OCI-LY7 (cell line): ENCODE results near the gene ALDH16A1. TPM values are rescaled to one million over a fixed set of nuclear protein-coding genes. Genes with fewer than 3 reads are reported as not detected.

Source experiments
- BruUV-seq: library from RNA; stranded (reverse); fragments of 400-500 nt; replicated peaks from 2 replicates; lab custom pipeline; 2021; lab: Mats Ljungman, UMichigan
- CTCF ChIA-PET: fragments of 300-600 bp; sonication (Branson Sonifier 250); formaldehyde crosslinking; loops from one replicate; lab custom pipeline; 2022; ENCODE audit warnings: antibody characterized with exemption; ENCODE audit not compliant: unreplicated experiment; lab: Charles Lee
- POLR2A ChIA-PET: fragments of 300-600 bp; sonication (Branson Sonifier 250); formaldehyde crosslinking; loops from one replicate; lab custom pipeline; 2022; ENCODE audit warnings: antibody characterized with exemption; lab: Charles Lee
- DNase-seq: peaks from one replicate; pipeline ENCODE4 v3.0.0-alpha.2; 2015; ENCODE audit warnings: low spot score
- H2AFZ ChIP-seq: fragments of 200-600 bp; sonication (generic), shearing (Covaris generic); 2 replicates; pipeline ENCODE4 v1.6.1; 2014; ENCODE audit warnings: mild to moderate bottlenecking, antibody characterized with exemption, low read length, moderate library complexity
- H3K27ac ChIP-seq: fragments of 200-600 bp; sonication (generic); 2 replicates; pipeline ENCODE4 v1.5.1; 2014; ENCODE audit warnings: mixed run types, low read depth, mild to moderate bottlenecking, moderate library complexity, low read length, inconsistent platforms; ENCODE audit not compliant: poor library complexity, severe bottlenecking
- H3K36me3 ChIP-seq: fragments of 200-600 bp; sonication (generic); 2 replicates; pipeline ENCODE4 v1.6.1; 2014; ENCODE audit warnings: mild to moderate bottlenecking, antibody characterized with exemption, low read length, moderate library complexity, mixed read lengths; ENCODE audit not compliant: insufficient read depth
- H3K4me1 ChIP-seq: fragments of 200-600 bp; sonication (generic); 2 replicates; pipeline ENCODE4 v1.5.1; 2014; ENCODE audit warnings: mild to moderate bottlenecking, low read length; ENCODE audit not compliant: insufficient read depth, poor library complexity, severe bottlenecking
- H3K4me2 ChIP-seq: fragments of 200-600 bp; sonication (generic); 2 replicates; pipeline ENCODE4 v1.6.1; 2014; ENCODE audit warnings: mild to moderate bottlenecking, low read length
- H3K4me3 ChIP-seq: fragments of 200-600 bp; sonication (generic); 2 replicates; pipeline ENCODE4 v1.5.1; 2014; ENCODE audit warnings: mild to moderate bottlenecking, low read depth, low read length; ENCODE audit not compliant: poor library complexity, severe bottlenecking
- H3K79me2 ChIP-seq: fragments of 200-600 bp; sonication (generic); 2 replicates; pipeline ENCODE4 v1.6.1; 2016; ENCODE audit warnings: low read depth, mild to moderate bottlenecking, low read length, moderate library complexity, mixed read lengths; ENCODE audit not compliant: insufficient read depth
- H3K9me2 ChIP-seq: fragments of 200-600 bp; sonication (generic); 2 replicates; pipeline ENCODE4 v1.6.1; 2016; ENCODE audit warnings: mild to moderate bottlenecking, low read length, mixed read lengths; ENCODE audit not compliant: insufficient read depth
- H3K9me3 ChIP-seq: fragments of 200-600 bp; sonication (generic); 2 replicates; pipeline ENCODE4 v1.6.1; 2014; ENCODE audit warnings: mild to moderate bottlenecking, mixed run types, low read length, mixed read lengths
- H4K20me1 ChIP-seq: fragments of 200-600 bp; sonication (generic); 2 replicates; pipeline ENCODE4 v1.6.1; 2014; ENCODE audit warnings: mild to moderate bottlenecking, antibody characterized with exemption, low read length, moderate library complexity, mixed read lengths; ENCODE audit not compliant: insufficient read depth
- EZH2phosphoT487 ChIP-seq: fragments of 200-600 bp; sonication (generic); IDR thresholded peaks from 2 replicates; pipeline ENCODE4 v1.6.1; 2018; ENCODE audit warnings: low read depth, borderline replicate concordance, mild to moderate bottlenecking, mixed run types, antibody characterized with exemption, low read length, moderate library complexity, mixed read lengths
- intact Hi-C: fragments of 100-400 bp; cut with micrococcal nuclease; formaldehyde crosslinking; loops from one replicate; pipeline ENCODE4 v1.10.0; 2022; ENCODE audit not compliant: unreplicated experiment
- total RNA-seq, 2 experiments: library from RNA; depleted of rRNA in 1 of 2; stranded (reverse); fragments of >200 nt in 1 of 2; shearing (Covaris generic) in 1 of 2; gene quantifications; 2 replicates each; pipeline ENCODE4 v1.2.3, GENCODE V29; 2014 to 2022
- TF ChIP-seq, protein P1 (sequence below): fragments of 200-600 bp; sonication (generic); conservative IDR thresholded peaks from 2 replicates; pipeline ENCODE4 v1.5.1; 2014; ENCODE audit warnings: mild to moderate bottlenecking, antibody characterized with exemption, low read length, moderate library complexity, mixed read lengths

ALDH16A1 gene
- total RNA-seq, 2 experiments from 2014 or later: 26.0 to 55.4 TPM

DNA sequence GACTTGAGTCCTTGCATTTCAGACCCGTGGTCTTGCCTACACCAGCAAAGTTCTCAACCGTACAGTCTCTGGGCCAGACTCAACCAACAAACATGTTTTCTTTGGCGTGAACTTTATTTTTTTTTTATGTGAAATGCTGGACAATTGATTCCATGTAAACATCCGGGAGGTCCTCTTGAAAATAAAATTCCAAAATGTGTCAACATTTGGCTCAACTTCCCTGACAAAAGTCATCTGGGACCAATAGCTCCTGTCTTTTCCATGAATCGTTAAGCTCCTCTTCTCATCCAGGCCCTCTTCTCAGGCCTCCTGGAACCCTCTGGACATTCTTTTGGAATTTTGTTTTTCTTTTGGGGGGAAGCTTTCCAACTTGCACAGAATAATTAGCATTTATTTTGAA, 2.7 kb downstream of the ALDH16A1 start:
- peaks cover 22% of the 10 kb centered on the region for H3K4me1 ChIP-seq
- no peak overlapping the region for H3K4me2 ChIP-seq
- intact Hi-C loops: no loop called here
- H3K79me2 ChIP-seq: peaks cover 35% of the 10 kb centered on the region
- H3K36me3 ChIP-seq: peaks cover 39% of the 10 kb centered on the region
- BruUV-seq: no TSS peak
- no peak overlapping the region for H3K4me3 ChIP-seq
- ChIA-PET CTCF (no interaction called here), POLR2A (no interaction called here)
- no peak for DNase-seq
- H3K27ac ChIP-seq: no peak overlapping the region
- no peak overlapping the region for H2AFZ ChIP-seq
- H3K9me3 ChIP-seq: no peaks in the 10 kb centered on the region
- no peaks in the 10 kb centered on the region for H3K9me2 ChIP-seq
- no peaks in the 10 kb centered on the region for H4K20me1 ChIP-seq
- TF ChIP-seq, protein P1, sequence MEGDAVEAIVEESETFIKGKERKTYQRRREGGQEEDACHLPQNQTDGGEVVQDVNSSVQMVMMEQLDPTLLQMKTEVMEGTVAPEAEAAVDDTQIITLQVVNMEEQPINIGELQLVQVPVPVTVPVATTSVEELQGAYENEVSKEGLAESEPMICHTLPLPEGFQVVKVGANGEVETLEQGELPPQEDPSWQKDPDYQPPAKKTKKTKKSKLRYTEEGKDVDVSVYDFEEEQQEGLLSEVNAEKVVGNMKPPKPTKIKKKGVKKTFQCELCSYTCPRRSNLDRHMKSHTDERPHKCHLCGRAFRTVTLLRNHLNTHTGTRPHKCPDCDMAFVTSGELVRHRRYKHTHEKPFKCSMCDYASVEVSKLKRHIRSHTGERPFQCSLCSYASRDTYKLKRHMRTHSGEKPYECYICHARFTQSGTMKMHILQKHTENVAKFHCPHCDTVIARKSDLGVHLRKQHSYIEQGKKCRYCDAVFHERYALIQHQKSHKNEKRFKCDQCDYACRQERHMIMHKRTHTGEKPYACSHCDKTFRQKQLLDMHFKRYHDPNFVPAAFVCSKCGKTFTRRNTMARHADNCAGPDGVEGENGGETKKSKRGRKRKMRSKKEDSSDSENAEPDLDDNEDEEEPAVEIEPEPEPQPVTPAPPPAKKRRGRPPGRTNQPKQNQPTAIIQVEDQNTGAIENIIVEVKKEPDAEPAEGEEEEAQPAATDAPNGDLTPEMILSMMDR: no peak
- no peak for TF ChIP-seq EZH2phosphoT487

GRCh38 chr19:49456326-49456725, 3.3 kb downstream of the ALDH16A1 start:
- no peaks in the 10 kb centered on the region for H4K20me1 ChIP-seq
- H3K9me3 ChIP-seq: no peaks in the 10 kb centered on the region
- H3K79me2 ChIP-seq: peaks cover 29% of the 10 kb centered on the region
- no TSS peak for BruUV-seq
- POLR2A ChIA-PET: no interaction called here
- H2AFZ ChIP-seq: no peak overlapping the region
- CTCF ChIA-PET: no interaction called here
- H3K27ac ChIP-seq: no peak overlapping the region
- peaks cover 40% of the 10 kb centered on the region for H3K36me3 ChIP-seq
- no peak overlapping the region for H3K4me3 ChIP-seq
- no peak for DNase-seq
- TF ChIP-seq EZH2phosphoT487: no peak
- TF ChIP-seq, protein P1: no peak
- peaks cover 21% of the 10 kb centered on the region for H3K4me1 ChIP-seq
- no peak overlapping the region for H3K4me2 ChIP-seq
- intact Hi-C loops: no loop called here
- H3K9me2 ChIP-seq: no peaks in the 10 kb centered on the region

DNA sequence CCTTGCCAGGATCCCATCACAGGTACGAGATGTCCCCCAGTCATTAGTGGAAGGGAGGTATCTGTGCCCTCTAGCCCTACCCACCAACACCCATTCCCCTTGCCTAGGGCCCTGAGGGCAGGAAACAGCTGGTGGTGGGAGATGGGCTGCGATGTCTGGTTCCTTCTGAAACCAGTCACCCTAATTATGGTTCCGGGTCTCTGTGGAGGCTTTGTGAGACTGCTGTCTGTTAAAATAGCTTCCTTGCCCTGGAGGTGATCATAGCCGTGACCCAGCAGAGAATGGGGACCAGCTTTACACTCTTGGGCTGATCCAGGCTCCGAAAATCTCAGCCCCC, 5.5 kb downstream of the ALDH16A1 start:
- H3K4me1 ChIP-seq: peaks cover 13% of the 10 kb centered on the region
- peaks cover 40% of the 10 kb centered on the region for H3K36me3 ChIP-seq
- ChIA-PET CTCF (no interaction called here), POLR2A (no interaction called here)
- H3K79me2 ChIP-seq: peaks cover 21% of the 10 kb centered on the region
- no peaks in the 10 kb centered on the region for H3K9me3 ChIP-seq
- no peak overlapping the region for H3K4me3 ChIP-seq
- no peak overlapping the region for H3K27ac ChIP-seq
- no peak for DNase-seq
- intact Hi-C loops: no loop called here
- no peaks in the 10 kb centered on the region for H4K20me1 ChIP-seq
- BruUV-seq: no TSS peak
- no peak overlapping the region for H3K4me2 ChIP-seq
- TF ChIP-seq, protein P1: no peak
- TF ChIP-seq EZH2phosphoT487: no peak
- no peaks in the 10 kb centered on the region for H3K9me2 ChIP-seq
- no peak overlapping the region for H2AFZ ChIP-seq
